GM12878 (cell line): ENCODE results near the gene CNNM3. TPM values are rescaled to one million over a fixed set of nuclear protein-coding genes. Genes with fewer than 3 reads are reported as not detected.
A peak's percentile ranks its signal among the peaks of the same experiment; 100 is the strongest.

ENCODE experiments used
- ATF7 ChIP-seq: fragments of 450-650 bp; IDR thresholded peaks from 2 replicates; pipeline ENCODE4 v1.6.1; 2016; ENCODE audit warnings: low read depth, mild to moderate bottlenecking
- CREM ChIP-seq: IDR thresholded peaks from 2 replicates; pipeline ENCODE4 v1.6.1; 2014; ENCODE audit warnings: antibody characterized with exemption, low read depth
- E2F8 ChIP-seq: fragments of 450-650 bp; IDR thresholded peaks from 2 replicates; pipeline ENCODE4 v1.6.1; 2018; ENCODE audit warnings: mild to moderate bottlenecking, low read depth, moderate library complexity; ENCODE audit not compliant: partially characterized antibody
- ESRRA ChIP-seq: IDR thresholded peaks from 2 replicates; pipeline ENCODE4 v1.6.1; 2012; ENCODE audit warnings: mild to moderate bottlenecking, low read length, improper control_type of control experiment
- FOS ChIP-seq: IDR thresholded peaks from 3 replicates; pipeline ENCODE4 v1.6.1; 2011; ENCODE audit warnings: borderline replicate concordance; ENCODE audit not compliant: insufficient read length; ENCODE audit errors: extremely low read depth
- FOXM1 ChIP-seq: IDR thresholded peaks from 2 replicates; pipeline ENCODE4 v1.6.1; 2012; ENCODE audit warnings: low read depth, mild to moderate bottlenecking, inconsistent platforms, low read length, moderate library complexity
- KAT2A ChIP-seq: conservative IDR thresholded peaks from 2 replicates; pipeline ENCODE4 v1.6.1; 2011; ENCODE audit warnings: low read depth, low read length; ENCODE audit not compliant: control insufficient read depth
- MYC ChIP-seq: IDR thresholded peaks from 2 replicates; pipeline ENCODE4 v1.6.1; 2011; ENCODE audit warnings: mild to moderate bottlenecking, low read length, moderate library complexity, inconsistent platforms; ENCODE audit not compliant: insufficient read depth, insufficient replicate concordance, insufficient read length, severe bottlenecking
- NFYA ChIP-seq: IDR thresholded peaks from 2 replicates; pipeline ENCODE4 v1.6.1; 2011; ENCODE audit warnings: low read depth, mild to moderate bottlenecking, low read length, improper control_type of control experiment, borderline replicate concordance
- NKRF ChIP-seq: fragments of 450-650 bp; conservative IDR thresholded peaks from 2 replicates; pipeline ENCODE4 v1.6.1; 2017; ENCODE audit warnings: mild to moderate bottlenecking, moderate library complexity
- NR2C2 ChIP-seq: IDR thresholded peaks from 2 replicates; pipeline ENCODE4 v1.6.1; 2011; ENCODE audit warnings: borderline replicate concordance, low read depth; ENCODE audit not compliant: control insufficient read depth, insufficient read length
- PRDM15 ChIP-seq: fragments of 450-650 bp; formaldehyde crosslinking; IDR thresholded peaks from 2 replicates; pipeline ENCODE4 v1.4.0; 2020; ENCODE audit warnings: mild to moderate bottlenecking, moderate library complexity
- RB1 ChIP-seq: fragments of 450-650 bp; formaldehyde crosslinking; IDR thresholded peaks from 2 replicates; pipeline ENCODE4 v1.6.1; 2017; ENCODE audit warnings: mild to moderate bottlenecking, borderline replicate concordance
- SMC3 ChIP-seq: IDR thresholded peaks from 2 replicates; pipeline ENCODE4 v1.6.1; 2011; ENCODE audit warnings: low read length, improper control_type of control experiment, borderline replicate concordance
- STAT3 ChIP-seq: IDR thresholded peaks from 2 replicates; pipeline ENCODE4 v1.6.1; 2011; ENCODE audit warnings: low read depth, low read length, improper control_type of control experiment
- TBL1XR1 ChIP-seq: IDR thresholded peaks from 2 replicates; pipeline ENCODE4 v1.6.1; 2012; ENCODE audit warnings: low read depth, low read length, improper control_type of control experiment
- ZNF207 ChIP-seq: fragments of 450-650 bp; IDR thresholded peaks from 2 replicates; pipeline ENCODE4 v1.6.1; 2014; ENCODE audit warnings: antibody characterized with exemption, mild to moderate bottlenecking, borderline replicate concordance
- polyA plus RNA-seq, 11 experiments: library from polyadenylated mRNA; depleted of rRNA in 4 of 11; unstranded in 6 of 11; stranded (reverse) in 5 of 11; fragments of >200 nt; fragmentation: Nextera tagmentation in 4 of 11; fragmentation: Illumina TruSeq in 1 of 11; extraction: Ambion mirVana in 4 of 11; extraction: Trizol in 1 of 11; gene quantifications; 1 replicate in 1 of 11; 2 replicates in 10 of 11; pipeline versions ENCODE4 v1.2.1 to v1.2.3, GENCODE V29; 2011 to 2016; ENCODE audit warnings: inconsistent platforms in 2 of 11, missing spikeins in 2 of 11, low read depth in 1 of 11
- total RNA-seq, 4 experiments: library from RNA; depleted of rRNA in 3 of 4; stranded (reverse); fragments of >200 nt in 3 of 4; fragmentation: Illumina TruSeq in 1 of 4; extraction: Trizol in 1 of 4; gene quantifications; 2 replicates each; pipeline versions ENCODE4 v1.2.1 to v1.2.3, GENCODE V29; 2013 to 2021
- TF ChIP-seq, protein P1 (sequence below): IDR thresholded peaks from 2 replicates; pipeline ENCODE4 v1.6.1; 2011; ENCODE audit warnings: low read depth, mild to moderate bottlenecking, low read length, moderate library complexity, borderline replicate concordance; ENCODE audit errors: extremely low read depth
- TF ChIP-seq, protein P2 (sequence below): IDR thresholded peaks from 2 replicates; pipeline ENCODE4 v1.6.1; 2012; ENCODE audit warnings: low read depth, low read length, improper control_type of control experiment

CNNM3 gene
- total and polyA plus RNA-seq, 10 of the 15 experiments (the other 5 are each of a cell fraction or from before 2014, with no cell fraction given) = 0.72 to 14.3 (median 4.0) TPM

GRCh38 chr2:96857667-96858372 lies 41.8 kb downstream of the CNNM3 start, which contains the start of gene ANKRD39 (continued):
- TF ChIP-seq PRDM15 (CRISPR knock-in tag) = no peak
- TF ChIP-seq RB1 = peak; percentile 88
- TF ChIP-seq CREM = no peak; the same call in none of the 2 replicates
- no peak for TF ChIP-seq KAT2A
- peak; percentile 85; the same call in 1 of the 2 replicates for TF ChIP-seq ZNF207
- TF ChIP-seq NFYA = peak; percentile 65
- no peak for TF ChIP-seq E2F8
- peak; percentile 37; the same call in 1 of the 2 replicates for TF ChIP-seq ESRRA
- TF ChIP-seq TBL1XR1 = peak; percentile 12; the same call in 1 of the 2 replicates
- TF ChIP-seq, protein P1, sequence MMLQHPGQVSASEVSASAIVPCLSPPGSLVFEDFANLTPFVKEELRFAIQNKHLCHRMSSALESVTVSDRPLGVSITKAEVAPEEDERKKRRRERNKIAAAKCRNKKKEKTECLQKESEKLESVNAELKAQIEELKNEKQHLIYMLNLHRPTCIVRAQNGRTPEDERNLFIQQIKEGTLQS = no peak
- TF ChIP-seq, protein P2, sequence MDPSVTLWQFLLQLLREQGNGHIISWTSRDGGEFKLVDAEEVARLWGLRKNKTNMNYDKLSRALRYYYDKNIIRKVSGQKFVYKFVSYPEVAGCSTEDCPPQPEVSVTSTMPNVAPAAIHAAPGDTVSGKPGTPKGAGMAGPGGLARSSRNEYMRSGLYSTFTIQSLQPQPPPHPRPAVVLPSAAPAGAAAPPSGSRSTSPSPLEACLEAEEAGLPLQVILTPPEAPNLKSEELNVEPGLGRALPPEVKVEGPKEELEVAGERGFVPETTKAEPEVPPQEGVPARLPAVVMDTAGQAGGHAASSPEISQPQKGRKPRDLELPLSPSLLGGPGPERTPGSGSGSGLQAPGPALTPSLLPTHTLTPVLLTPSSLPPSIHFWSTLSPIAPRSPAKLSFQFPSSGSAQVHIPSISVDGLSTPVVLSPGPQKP = peak; percentile 45; the same call in 1 of the 2 replicates
- TF ChIP-seq FOS = peak; percentile 96
- peak; percentile 41 for TF ChIP-seq MYC
- no peak for TF ChIP-seq STAT3
- TF ChIP-seq SMC3 = peak; percentile 88
- no peak for TF ChIP-seq NR2C2
- peak; percentile 44; the same call in 1 of the 2 replicates for TF ChIP-seq FOXM1
- TF ChIP-seq ATF7 = no peak
- peak; percentile 48 for TF ChIP-seq NKRF
